Stimulated activated CD8-positive, alpha-beta memory T cell treated with anti-CD3 and anti-CD28 coated beads, Interleukin-4, amount 100 ng/mL, for 4 hours (primary cell): ENCODE data around the gene ESRRB.

Experiments used
- DNase-seq, 2 donors: peaks; one replicate each; pipeline ENCODE4 v3.0.0-alpha.2; 2020; ENCODE audit warnings: low read depth in 2 of 2, low spot score in 1 of 2

The ESRRB gene

GRCh38 chr14:76396714-76397187, 20.8 kb downstream of the ESRRB start:
- DNase-seq = no peak

DNA sequence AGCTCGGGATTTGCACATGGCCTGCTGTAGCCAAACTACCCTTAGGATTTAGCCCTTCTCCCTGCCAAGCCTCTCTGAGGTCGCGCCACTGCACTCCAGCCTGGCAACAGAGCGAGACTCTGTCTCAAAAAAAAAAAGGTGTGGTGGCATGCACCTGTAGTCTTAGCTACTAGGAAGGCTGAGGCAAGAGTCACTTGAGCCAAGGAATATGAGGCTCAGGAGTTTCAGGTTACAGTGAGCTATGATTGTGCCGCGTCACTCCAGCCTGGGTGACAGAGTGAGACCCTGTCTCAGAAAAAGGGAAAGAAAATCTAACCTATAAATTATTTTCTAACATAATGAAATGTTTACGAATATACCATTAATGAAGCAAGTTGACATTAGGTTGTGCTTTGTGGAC, 29.7 kb downstream of the ESRRB start:
- DNase-seq = no peak

- DNase-seq = no peak
Measured at GRCh38 chr14:76407449-76408150, 31.7 kb downstream of the ESRRB start.

DNA sequence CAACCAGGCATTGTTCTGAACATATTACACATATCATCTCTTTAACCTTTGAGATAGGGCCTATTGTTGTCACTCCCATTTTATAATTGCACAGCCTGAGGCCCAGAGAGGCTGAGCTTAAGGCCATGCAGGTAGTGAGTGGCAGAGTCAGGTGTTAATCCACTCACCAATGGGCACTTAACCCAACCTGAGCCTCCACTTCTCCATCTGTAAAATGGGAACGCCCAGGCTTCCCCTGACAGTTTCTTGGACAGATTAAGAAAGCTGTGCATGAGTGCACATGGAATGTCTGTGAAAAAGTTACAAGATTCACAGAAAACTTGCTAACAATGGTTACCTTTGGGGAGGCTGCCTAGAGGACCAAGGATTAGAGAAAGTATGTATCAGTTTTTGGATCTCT, 32.9 kb downstream of the ESRRB start:
- DNase-seq = no peak

DNA sequence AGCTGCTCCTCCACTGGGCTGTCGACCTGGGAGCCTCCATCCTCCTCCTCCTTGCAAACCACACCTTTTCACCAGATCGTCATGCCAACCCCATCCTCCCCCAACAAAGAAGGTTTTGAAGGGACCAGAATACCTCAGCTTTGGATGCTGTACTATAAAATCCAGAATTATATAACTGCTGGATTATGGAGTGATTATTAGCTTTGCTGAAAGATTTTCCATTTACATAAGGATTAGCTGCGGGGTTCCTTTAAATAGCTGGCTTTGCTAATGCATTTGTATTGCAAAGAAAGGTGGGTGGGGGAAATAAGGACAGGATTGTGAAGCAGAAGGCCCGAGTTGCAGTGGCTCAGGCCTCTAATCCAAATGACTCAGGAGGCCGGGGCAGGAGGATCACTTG, 36.6 kb downstream of the ESRRB start:
- DNase-seq = no peak

- DNase-seq = no peak
Measured at GRCh38 chr14:76413106-76413961, 37.4 kb downstream of the ESRRB start.

GRCh38 chr14:76413962-76414600, 38.1 kb downstream of the ESRRB start:
- DNase-seq = no peak

DNA sequence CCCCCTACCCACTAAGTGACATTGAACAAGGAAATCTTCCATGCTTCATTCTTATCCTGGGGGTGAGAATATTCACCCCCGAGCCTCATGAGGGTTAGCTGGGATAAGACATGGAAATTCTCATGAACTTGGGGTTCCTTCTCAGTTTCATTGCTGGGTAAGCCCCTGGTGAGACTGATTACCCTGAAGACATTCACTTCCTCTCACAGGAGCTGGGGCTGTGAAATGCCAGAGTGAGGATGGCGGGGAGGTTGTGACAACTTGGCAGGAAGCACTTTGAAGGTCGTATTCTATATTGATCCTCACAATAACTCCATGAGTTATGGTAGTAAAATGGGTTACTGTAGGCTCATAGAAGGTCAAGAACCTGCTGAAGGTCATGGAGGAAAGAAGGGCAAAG, 43.5 kb downstream of the ESRRB start:
- DNase-seq = no peak

GRCh38 chr14:76420827-76421226, 44.9 kb downstream of the ESRRB start:
- no peak for DNase-seq

DNA sequence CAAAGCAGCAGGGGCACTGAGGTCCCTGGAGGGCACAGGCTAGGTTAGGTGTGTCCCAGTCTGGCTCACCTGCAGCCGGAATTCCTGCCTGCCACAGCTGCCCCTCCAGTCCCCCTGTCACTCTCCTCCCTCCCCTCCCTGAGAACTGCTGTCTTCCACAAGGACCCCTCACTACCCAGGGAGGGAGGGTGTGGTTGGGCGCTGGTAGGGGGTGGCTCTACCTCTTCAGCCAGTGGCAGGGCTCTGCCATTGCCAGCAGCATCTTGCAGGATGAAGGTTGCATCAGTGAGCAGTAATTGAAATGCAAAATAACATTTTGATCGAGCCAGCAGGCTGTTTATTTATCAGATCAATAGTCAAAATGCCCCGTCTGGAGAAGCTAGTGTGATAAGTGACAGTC, 45.7 kb downstream of the ESRRB start:
- no peak for DNase-seq

DNA sequence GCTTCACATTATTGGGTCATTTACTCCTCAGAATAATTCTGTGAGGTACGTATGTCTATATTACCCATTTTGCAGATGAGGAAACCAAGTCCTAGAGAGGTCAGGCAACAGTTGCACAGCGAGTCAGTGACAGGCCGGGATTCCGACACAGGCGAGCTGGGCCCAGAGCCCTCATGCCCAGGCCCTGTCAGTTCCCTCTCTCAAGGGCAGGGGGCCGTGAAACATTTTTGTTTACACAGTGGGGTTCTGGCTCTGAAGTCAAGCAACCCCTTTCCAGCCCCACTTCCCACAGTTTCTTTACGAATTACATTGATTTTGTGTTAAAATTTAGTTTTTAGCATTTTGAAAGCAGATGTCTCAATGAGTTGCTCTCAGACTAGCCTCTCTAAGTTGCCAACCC, 46.7 kb downstream of the ESRRB start:
- no peak for DNase-seq

DNA sequence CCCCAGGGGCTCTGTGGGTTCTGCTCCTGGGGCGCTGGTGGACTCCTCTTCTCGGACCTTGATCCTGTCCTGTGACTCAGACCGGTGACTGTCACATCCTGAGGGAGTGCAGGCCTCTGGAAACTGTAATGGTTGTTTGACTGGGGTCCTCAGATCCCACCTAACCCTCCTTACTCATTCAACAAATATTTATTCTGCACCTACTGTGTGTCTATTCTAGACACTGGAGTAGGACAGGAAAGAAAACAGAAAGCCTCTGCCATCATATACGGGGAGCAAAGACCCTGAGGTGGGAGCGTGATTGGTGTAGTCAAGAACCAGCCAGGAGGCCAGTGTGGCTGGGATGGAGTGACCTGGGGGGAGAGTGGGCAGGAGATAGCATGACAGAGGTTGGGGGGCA, 47.6 kb downstream of the ESRRB start:
- DNase-seq = no peak

GRCh38 chr14:76424359-76424758, 48.4 kb downstream of the ESRRB start:
- DNase-seq = no peak

DNA sequence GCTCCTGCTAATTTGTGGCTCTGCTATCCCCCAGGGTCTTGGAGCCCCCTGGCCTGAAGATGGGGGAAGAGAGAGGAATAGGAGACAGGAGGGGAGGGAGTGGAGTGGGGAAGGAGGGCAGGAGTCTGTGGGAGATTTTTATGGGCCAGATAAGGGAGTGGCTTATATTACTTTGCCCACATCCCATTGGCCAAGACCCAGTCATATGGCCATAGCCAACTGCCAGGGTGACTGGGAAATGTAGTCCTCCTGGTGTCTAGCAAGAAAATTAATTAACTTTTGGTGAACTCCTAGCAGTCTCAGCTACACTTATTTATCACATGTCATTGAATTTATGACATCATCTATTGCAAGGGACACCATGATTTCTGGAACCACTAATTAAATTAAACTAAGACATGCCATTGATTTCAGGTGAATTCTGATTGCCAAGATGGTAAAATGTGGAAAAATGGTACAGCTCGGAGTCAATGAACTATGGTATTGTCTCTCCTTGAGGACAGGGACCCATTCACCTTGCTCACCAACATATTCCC, 50.3 kb downstream of the ESRRB start:
- no peak for DNase-seq

- DNase-seq = no peak
Measured at GRCh38 chr14:76428611-76429010, 52.7 kb downstream of the ESRRB start.

DNA sequence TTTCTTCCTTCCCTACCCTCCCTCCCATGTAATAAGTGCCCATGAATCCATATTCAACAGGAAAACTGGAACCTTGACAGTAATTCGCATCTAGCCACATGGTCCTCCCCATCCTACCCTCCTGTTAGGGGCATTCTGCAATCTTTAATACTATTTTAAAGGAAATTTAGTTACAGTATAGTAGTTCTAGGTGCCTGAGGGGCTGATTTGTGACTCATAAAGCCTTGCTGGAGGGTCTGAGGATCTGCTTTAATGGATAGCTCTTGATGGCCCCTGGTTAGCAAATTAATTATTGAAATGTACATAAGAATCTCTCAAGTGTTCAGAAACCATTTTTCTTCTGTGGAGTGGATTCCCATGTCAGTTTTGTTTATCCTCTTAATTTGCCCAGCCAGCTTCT, 54.1 kb downstream of the ESRRB start:
- no peak for DNase-seq

GRCh38 chr14:76430475-76430980, 54.6 kb downstream of the ESRRB start:
- DNase-seq = no peak

GRCh38 chr14:76431538-76431937, 55.6 kb downstream of the ESRRB start:
- no peak for DNase-seq

DNA sequence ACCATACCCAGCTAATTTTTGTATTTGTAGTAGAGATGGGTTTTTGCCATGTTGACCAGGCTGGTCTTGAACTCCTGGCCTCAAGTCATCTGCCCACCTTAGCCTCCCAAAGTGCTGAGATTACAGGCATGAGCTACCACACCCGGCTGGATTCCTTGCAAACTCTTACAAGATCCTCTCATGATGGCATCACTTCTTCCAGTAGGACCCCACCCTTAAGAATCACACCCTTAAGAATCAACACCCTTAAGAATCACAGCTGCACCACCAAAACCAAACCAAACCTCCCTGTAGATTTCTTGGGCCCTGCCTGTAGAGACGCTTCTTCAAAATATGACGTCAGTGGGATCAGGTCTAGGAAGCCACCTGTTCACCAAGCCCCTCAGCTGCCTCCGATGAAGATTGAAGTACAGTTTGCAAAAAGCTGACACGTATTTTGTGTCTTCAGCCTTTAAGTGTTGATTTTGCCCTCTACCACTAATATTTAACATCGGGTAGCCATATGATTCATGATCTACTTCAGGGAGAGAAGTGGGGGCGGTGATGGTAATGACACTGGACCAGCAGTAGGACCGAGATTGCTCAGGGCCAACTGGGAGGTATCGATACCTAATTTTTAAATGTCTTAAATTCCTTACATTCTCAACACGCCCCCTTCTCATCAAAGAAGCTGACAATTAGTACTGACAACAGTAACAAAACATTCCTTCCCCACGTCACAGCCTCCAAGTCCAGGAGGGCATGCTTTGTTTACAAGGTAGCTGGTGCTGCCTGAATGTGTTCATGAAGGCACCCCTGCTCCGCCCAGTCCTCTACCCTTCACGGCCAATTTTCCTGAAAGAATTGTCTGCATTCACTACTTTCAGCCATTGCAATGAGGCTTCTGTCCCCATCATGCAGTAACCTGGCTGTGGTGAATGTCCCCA, 57.2 kb downstream of the ESRRB start:
- no peak for DNase-seq

- no peak for DNase-seq
Measured at GRCh38 chr14:76434220-76434619, 58.3 kb downstream of the ESRRB start.
